ENCODE data around the gene GLIPR2.
"Not testable (repeated sequence)": the region's sequence is repeated elsewhere in the genome, so short reads cannot be mapped to it uniquely, and the experiment has no call there.

Gene GLIPR2, protein sequence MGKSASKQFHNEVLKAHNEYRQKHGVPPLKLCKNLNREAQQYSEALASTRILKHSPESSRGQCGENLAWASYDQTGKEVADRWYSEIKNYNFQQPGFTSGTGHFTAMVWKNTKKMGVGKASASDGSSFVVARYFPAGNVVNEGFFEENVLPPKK

DNA sequence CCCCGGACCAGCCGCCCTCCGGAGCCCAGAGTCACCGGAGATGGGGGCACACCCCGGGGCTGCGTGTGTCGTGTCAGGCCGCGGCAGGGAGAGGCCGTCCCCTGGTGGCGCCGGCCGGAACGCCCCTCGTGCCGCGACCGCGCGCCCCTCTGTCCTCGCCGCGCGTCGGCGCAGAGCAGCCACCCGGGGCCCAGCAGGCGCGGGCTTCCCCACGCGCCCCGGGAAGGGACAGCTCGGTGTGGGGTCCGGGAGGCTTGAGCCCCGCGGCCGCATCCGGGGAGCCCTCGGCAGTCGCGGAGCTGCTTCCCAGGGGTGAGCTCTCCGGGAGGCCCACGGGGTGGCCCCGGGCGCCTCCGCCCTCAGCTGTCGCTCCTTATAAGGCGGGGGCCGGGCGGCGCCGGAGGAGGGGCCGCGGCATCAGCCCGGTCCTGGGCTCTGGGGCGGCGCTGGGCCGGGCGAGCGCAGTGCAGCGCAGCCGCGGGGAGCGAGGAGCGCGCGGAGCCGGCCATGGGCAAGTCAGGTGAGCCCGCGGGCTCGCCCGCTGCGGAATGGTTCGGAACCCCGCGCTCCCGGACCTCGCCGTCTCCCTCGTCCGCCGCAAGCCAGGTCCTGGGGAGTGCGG lies at the start of gene GLIPR2:
Gene GLIPR2 (plus strand): TSS at position 462 of the 622 bp plus-strand sequence. CDS start 46 bp downstream, at position 508.
- no peak for DNase-seq

DNA sequence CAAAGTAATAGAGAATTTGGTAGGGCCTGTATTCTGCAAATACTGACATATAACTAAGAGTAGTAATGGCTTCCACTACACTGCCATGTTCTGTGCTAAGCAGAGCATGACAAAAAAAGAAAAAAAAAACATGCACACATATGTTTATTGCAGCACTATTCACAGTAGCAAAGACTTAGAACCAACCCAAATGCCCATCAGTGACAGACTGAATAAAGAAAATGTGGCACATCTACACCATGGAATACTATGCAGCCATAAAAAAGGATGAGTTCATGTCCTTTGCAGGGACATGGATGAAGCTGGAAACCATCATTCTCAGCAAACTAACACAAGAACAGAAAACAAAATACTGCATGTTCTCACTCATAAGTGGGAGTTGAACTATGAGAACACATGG lies 49.5 kb upstream of the GLIPR2 start:
- DNase-seq: not testable (repeated sequence)

DNA sequence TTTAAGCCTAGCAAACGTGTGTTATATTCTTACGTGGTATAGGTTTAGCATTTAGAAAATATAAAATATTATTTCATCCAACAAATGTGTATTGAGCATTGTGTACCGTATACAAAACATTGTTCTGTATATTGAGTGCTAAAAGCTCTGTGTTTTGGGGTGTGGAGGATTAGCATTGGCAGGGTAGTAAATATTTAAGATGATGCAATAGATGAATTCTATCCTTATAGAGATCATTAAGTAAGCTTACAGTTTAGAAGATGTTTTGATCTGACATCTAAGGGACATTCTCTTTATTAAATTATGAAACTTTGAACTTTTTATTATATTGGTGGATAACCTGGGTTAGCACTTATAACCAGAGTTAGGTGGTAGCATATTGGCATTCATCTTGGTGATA lies 48.5 kb upstream of the GLIPR2 start:
- DNase-seq: no peak

DNA sequence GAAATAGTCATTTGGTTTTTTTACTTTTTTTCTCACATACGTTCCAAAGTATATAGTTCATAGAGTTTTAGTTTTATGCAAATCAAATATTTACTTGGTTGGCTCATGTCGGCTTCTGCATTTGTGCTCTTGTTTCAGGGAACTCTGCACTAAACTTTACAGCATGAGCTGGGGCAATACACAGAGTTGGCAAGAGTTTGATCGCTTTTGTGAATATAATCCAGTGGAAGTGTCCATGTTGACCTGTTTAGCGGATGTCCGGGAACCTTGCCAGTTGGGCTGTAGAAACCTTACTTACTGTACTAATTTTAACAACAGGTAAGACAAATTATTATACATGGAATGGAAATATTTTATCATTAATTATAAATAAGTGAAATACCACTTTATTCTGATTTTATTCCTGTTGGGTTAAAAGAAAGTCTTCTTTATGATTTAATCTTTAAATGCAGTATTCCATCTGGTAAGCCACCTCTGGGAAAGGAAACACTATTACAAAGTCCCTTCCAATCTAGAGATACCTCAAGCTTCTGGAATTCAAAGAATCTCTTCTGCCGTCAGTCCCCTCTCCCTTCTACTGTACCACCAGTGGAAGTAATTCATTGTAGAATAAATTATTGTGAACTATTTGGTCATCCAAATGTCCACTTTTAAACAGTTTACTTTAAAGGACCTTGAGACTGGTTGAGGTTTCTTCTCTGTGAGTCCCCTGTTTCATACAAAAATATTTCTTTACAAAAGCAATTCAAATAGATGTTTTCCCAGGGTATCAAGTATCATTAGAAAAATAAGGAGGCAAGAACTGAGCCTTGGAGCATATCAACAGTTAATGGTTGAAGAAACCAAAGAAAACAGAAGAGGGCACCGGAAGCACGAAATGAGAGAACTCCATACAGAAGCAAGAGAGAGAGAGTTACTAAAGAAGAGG lies 45.2 kb upstream of the GLIPR2 start:
- DNase-seq: no peak

DNA sequence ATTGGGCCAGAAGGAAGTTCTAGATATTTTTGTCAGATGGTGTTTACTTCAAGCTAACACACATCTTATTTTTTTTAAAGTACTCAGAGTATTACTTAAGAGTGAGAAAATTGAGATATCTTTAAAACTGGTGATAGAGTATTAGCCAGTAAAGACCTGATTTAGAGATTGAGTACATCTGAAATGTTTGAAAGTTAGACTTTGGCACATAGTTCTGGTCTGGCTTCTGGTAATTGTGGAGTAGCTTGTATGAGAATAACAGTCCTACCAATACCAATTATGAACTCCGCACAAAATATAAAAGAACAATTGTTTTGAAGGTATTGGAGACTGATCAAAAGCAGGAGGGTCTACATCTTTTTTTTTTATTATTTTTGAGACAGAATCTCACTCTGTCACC lies 44.5 kb upstream of the GLIPR2 start:
- no peak for DNase-seq

DNA sequence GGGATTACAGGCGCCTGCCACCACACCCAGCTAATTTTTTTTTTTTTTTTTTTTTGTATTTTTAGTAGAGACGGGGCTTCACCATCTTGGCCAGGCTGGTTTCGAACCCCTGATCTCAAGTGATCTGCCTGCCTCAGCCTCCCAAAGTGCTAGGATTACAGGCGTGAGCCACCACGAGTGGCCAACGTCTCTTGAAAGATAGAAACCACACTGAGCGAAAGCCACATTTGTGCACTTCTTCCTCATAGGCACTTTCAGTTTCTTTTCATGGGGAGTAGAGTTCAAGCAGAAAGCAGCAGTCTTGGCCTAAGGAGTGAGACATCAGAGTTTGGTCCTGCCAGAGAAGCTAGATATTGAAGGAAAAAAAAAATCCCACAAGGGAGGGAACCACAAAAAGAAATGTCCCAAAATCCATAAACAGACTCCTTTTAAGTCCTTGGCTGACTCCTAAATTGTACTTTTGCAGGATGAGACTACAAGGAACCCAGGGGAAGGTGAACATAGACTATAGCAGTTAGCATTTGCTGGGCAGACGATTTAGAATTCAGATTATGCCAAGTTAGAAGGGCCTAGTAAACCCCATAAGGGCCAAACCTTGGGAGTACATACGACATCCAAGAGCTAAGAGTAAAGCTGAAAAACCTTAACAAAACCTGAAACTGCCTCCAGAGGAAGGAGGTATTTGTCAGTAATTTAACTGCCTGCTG lies 43.9 kb upstream of the GLIPR2 start:
- no peak for DNase-seq

DNA sequence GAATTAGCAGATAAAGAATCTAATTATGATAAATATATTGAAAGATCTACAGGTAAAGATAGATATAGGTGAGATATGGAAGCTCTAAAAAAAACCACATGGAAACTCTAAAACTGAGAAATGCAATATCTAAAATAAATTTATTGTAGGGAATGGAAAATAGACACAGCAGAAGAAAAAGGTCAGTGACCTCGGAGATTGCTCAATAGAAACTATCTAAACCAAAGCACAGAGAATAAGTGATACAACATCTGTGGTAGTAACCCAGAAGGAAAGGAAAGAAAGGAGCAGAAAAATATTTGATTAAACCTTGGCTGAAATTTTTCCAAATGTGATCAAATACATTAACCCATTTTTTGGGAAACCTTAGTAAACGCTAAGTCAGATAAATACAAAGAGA lies 43.1 kb upstream of the GLIPR2 start:
- no peak for DNase-seq

DNA sequence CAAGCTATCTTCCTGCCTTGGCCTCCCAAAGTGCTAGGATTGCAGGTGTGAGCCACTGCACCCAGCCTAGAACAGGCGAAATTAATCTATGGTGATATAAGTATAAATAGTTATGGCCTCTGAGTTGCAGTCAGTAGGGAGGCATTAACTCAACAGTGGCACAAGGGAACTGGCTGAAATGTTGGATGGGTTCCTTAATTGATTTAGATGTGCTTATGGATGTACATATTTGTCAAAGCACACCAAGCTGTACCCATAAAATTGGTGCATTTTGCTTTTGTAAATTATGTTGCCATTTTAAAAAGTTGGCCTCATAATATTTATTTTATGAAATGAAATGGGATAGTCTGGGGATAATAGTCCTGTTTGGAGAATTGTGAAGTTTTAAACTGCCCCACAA lies 36.8 kb upstream of the GLIPR2 start:
- no peak for DNase-seq

DNA sequence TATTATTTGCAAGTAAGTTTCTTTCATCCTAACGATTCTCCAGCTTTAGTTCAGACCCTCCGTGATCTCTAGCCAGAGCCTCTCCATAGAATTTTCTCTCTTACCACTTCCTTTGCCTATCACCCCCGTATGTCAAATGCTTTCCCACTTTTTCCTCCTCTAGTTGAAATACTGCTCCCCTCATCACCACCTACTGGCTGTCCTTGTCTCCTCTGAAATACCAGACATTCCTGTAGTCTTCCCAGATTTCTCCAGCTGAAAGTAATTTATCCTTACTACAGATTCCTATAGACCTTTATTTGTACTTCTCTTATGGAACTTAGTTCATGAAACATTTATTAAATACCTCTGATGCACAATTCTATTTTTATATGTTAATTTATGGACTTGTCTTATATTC lies 36.0 kb upstream of the GLIPR2 start:
- DNase-seq: no peak

DNA sequence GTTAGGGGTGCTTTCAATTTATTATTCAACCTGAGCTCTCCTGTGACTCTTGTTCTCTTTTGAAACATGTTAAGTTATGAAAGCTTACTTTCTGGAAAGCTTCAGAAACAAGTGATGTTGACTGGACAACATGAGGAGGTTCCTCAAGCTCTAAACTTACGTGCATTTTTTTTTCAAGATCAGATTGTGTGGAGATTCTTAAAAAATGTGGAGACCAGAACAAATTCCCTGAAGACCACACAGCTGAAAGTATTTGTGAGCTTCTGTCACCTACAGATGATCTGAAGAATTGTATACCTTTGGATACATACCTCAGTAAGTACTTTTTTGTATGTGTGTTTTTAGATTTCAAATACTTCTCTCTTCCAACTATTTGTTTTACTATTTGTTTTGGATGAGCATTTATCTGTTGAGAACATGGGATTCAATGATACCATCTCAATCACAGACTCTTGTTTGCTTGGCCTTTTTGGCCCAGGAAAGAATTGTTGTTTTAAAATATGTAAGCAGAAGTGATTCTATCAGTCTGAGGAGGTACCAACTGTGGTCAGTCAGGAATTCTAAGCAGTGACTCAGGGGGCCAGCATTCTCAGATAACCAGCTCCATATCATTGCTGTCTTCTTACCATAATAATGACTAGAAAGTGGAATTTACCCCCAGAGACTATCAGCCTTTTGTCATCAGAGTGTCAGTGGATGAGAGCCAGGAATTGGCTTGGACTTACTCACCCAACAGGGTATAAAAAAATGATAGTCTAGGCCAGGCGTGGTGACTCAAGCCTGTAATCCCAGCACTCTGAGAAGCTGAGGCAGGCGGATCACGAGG lies 34.4 kb upstream of the GLIPR2 start:
- DNase-seq: no peak

DNA sequence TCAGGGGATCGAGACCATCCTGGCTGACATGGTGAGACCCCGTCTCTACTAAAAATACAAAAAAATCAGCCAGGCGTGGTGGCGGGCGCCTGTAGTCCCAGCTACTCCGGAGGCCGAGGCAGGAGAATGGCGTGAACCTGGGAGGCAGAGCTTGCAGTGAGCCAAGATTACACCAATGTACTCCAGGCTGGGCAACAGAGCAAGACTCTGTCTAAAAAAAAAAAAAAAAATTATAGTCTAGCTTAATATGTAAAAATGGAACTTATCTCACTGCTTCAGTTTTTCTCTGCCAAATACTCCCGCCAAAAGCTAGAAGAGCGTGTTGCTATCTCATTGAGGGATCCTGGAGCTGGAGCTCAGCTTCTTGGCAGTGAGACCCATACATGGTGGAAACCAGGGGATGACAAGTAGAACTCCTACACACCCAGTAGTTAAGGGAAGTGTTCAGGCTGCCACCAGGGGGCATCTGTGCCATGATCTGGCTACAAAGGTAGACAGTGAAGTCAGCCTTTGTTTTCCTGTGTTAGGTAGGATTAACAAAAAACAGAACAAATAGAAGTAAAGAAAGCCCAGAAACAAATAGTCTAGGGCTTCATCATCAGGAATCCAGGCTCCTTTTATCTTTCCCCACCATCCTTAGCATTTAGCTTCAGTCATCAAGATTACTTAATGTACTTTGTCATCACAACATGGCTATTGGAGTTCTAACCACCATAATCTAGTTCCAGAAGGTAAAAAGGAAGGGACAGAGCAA lies 33.6 kb upstream of the GLIPR2 start:
- peak; percentile 44 for DNase-seq

DNA sequence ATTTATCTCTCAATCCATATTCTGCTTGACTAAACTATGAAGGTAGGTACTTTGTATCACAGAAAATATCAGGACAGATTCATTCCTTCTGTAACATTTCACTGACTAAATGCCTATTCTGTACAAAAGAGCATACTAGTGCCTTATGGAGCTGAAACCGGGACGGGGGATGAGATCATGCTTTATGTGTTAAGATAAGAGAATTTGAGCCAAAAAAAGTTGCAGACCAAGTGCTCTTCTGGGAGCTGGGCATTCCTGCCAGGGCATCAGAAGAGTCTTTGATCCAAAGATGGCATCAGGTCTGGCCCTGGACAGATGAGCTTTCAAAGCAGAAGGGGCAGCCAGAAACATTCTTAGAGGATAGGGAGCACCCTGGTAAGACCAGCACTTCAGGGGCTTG lies 27.5 kb upstream of the GLIPR2 start:
- no peak for DNase-seq

DNA sequence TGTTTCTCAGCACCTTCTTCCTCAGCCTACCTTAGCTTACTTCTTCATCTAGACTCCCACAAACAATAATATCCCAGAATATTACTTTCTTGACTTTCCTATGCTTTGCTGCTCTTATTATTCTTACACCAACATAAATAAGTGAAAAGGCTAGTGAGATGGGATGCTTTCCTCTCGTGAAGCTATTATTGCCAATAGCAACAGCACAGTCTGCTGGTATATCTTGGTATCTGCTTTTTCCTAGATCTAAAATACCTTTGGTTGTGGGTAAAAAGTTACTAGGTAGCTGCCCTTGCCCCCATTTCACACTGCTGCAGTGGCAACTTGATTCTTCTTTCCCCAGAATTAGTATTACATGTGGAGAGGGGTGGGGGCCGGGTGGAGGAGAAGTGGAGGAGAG lies 26.1 kb upstream of the GLIPR2 start:
- no peak for DNase-seq

DNA sequence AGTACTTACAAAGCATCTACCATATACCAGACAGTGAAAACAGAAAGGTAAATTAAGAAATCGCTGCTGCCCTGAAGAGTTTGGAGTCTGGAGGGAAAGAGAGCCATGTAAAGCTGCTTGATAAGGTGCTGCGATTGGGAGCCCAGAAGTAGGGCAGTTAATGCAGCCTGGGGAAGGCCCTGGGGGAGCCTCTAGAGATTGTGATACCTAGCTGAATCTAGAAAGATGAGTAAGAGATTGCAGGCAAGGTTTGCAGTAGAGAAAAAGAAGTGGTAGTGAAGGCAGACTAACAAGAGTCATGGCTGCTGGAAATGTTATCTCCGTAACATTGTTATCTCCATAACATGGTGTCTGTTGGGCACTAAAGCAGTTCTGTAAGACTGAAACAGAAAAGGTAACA lies 24.0 kb upstream of the GLIPR2 start:
- no peak for DNase-seq

DNA sequence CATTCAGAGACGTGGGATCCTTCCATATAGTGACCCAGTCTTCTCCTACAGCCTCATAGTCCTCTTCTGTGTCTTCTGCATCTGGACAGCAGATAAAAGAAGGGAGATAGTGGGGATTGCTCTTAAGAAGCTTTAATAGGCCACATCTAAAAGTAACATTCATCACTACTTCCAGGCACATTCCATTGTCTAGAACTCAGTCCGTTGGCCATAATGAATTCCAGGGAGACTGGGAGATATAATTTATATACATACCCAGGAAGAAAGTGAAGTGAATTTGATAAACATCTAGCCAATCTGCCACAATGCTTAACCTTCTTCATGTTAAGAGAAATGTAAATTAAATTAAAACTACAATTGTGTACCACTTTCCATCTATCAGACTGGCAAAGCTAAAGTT lies 22.5 kb upstream of the GLIPR2 start:
- no peak for DNase-seq

DNA sequence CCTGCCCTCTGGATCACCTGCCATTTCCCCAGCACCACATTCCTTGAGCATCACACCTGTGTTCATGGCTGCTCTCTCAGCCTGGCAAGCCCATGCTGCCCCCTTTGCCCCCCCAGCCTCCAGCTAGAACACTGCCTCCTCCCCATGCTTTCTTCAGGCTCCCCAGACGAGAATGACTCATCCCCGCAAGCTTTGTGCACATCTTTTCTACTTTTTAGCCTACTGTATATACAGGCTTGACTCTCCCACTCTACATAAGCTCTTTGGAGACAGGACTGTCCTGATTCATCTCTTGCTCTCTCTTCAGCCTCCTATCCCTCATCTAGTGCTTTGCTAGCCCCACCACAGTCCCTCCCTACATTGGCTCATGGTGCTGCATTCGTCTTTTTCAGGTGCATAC lies 19.9 kb upstream of the GLIPR2 start:
- DNase-seq: no peak

DNA sequence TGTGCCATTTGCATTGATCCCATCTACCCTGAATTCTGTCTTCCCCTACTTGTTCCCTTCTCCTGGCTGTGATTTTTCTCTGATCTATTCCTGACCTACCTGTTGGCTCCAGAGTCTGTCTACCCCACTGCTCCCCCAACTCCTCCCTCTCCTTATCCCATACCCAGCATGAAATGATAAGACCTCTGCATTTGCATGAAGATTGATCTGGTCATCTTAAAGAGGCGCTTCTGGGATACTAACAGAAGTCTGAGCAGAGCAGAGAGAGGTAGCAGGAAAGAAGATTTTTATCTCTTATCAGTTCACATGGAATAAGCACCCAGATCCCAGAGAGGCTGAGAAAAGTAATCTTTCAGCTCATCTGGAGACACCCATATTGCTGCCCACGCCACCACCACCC lies 18.3 kb upstream of the GLIPR2 start:
- no peak for DNase-seq

DNA sequence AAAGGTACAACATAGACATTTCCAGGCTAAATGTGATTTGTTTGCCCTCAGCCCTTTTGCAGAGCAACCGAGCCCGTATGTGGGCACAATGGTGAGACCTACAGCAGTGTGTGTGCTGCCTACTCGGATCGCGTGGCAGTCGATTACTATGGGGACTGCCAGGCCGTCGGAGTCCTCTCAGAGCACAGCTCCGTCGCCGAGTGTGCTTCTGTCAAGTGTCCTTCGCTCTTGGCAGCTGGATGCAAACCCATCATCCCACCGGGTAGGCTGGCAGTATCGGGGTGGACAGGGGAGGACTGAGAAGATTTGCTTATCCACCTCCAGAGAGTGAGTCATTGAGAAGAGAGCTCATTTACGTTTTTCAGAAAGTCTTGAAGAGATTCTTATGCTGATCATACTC lies 17.8 kb upstream of the GLIPR2 start:
- DNase-seq: peak; percentile 35

DNA sequence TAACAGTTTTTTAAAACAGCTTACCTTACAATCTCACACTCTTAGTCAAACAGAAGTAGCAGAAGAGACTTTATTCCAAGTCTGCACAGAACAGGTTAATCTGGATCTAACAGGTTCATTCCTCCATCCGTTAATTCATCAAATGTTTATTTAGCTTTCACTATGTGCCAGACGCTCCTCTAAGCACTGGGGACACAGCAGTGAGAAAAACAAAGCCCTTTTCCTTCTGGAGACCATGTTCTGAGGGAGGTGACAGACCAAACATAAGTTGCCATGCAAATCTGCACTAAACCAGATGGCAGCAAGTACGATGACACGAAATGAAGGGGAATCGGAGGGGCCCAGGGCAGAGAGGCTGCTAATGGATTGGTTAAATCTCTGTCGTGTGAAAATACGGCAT lies 17.1 kb upstream of the GLIPR2 start:
- peak; percentile 24 for DNase-seq

DNA sequence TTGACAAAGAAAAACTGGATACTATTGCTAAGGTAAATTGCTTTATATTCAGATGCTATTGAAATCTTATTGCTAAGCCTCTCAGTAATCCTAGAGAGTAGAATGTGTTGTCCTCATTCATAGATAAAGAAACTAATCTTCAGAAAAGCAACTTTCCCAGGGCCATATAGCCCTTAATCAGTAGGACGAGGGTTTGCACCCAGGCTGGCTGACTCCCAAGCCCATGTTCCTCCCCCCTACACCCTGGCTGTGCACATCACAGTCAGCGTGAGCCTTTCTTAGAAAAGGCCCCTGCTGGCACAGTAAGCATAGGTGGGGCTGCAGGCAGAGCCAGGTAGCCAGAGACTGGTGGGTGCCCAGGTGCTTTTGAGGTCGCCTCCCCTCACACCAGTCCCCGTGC lies 15.8 kb upstream of the GLIPR2 start:
- DNase-seq: no peak

DNA sequence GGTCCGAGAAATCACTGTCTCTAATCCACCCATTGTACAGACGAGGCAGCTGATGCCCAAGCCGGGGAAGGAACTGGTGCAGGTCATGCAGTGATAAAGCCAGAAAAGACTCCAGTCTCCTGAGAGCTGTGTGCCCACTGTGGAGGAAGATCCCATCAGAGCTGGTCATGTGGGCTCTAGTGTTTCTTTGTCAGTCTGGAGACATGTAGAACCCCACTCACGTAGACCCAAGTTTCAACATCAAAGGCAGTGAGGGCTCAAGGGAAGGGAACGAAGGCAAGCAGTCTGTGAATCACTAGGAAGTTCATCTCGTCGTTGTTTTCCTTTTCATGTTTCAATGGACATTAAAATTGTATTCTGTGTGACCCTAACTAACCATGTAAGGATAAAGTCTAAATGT lies 14.6 kb upstream of the GLIPR2 start:
- no peak for DNase-seq

DNA sequence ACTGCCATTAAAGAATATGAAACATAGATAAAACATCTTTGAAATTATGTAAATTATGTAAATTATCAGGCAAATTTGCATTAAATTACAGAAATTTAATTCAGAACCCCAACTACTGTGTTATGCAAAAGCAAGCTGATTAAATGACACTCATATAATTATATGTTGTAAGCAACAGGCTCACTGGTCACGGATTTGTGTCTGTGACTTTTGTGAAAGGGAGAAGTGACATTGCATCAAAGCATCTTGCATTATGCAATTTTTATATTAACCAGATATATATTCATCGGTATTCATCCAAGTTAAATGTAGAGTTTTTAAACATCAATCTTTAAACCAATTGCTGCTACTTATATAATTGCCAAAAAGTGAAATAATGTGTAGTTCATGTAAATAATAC lies 13.0 kb upstream of the GLIPR2 start:
- no peak for DNase-seq
